GM21526 (cell line): ENCODE measurements around the gene PSMC2.
"Not testable (repeated sequence)": the region's sequence is repeated elsewhere in the genome, so short reads cannot be mapped to it uniquely, and the experiment has no call there.

Experiments used
- ATAC-seq: cut with Tn5 transposase; IDR thresholded peaks from one replicate; pipeline ENCODE4 v1.9.1; 2021; ENCODE audit warnings: moderate library complexity; ENCODE audit not compliant: unreplicated experiment, low FRiP score

Gene PSMC2

GRCh38 chr7:103373866-103374643, 26.6 kb downstream of the PSMC2 start:
- ATAC-seq: no peak

DNA sequence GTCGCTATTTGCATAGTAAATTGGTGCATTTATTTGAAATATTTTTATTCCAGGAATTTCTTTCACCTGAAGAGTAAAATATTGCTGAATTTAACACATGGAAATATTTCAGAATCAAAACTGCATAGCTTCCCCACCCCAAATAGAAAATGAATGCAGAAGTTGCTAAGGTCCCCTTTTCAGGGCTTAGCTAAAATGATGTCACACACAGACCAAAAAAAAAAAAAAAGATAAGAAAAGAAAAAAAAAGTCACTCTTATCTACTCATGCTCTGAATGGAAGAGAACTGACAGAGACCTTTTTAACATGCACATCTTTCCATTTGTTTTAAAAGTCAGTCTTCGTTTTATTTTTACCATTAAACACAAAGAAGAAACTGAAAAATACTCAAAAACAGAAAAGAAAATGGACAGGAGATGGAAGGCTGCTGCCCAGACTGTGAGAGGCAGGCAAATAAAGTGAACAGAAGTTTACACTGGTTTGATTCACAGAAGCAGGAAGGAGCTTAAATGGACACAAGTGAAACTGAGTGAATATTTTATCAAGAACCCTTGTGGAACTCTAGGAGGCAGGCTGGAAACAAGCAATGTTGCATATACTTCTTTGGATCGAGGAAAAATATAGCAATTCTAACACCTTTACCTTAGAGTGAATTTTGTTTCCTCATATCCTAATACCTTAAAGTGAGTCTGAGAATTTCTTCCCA, 32.0 kb downstream of the PSMC2 start:
- no peak for ATAC-seq

- no peak for ATAC-seq
These were observed 33.1 kb downstream of the PSMC2 start for GRCh38 chr7:103380395-103381191.

DNA sequence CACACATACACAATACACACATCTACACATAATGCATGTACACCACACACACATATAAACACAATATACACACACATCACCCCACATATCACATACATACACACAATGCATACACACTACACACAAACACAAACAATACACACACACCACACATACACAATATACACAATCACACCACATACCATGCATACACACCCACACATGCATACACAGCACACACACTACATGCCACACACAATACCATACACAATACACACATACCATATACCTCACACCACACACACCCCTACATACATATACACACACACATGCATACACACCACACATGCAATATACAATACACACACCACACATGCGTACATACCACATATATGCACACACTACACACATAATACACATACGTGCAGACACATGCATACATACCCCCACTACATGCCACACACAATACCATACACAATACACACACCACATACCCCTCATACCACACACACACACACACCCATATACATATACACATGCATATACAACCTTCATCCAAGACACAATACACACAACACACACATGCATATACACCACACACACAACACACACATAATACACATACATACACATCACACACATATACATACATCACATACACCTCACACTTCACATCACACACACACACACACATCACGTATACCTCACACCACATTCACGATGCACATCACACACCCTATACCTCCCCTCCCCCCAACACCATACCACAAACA, 34.0 kb downstream of the PSMC2 start:
- ATAC-seq: no peak

- no peak for ATAC-seq
These were observed 34.6 kb downstream of the PSMC2 start for GRCh38 chr7:103382032-103382402.

DNA sequence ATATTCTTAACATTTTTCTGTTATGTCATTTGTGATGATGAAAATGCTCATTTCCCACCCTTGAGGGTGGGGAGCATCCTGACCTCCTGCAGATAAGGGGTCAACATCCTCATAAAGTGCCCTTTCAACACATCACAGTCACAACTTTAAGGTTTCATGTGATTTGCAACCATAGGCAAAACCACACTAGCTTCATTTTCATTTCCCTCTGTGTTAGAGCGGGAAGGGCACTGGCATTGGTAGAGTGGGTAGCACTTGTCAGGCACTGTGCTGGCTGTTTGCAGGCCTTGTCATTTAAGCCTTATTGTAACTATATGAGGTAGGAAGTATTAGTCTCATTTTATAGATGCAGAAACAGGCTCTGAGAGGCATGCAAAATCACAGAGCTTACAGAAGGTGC, 39.8 kb downstream of the PSMC2 start:
- no peak for ATAC-seq

GRCh38 chr7:103388469-103389140, 41.2 kb downstream of the PSMC2 start:
- no peak for ATAC-seq

DNA sequence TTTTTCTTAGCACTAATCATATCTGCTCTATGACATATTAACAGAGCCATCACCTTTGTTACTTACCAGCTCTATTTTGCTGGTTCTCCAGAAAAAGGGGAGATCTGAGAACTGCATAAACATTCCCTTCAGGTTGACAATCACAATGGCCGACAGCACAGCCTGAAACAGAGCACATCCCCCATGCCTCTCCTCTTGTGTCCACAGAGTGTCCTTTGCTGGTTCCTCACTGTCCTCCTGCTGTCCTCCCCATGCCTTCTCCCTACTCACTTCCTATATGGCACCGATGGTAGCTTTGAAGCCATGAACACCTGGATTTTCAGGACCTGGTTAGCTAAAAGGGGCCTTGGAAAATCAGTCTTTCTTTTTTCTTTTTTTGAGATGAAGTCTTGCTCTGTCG, 41.8 kb downstream of the PSMC2 start:
- no peak for ATAC-seq

- no peak for ATAC-seq
These were observed 43.7 kb downstream of the PSMC2 start for GRCh38 chr7:103391150-103391549.

- no peak for ATAC-seq
These were observed 44.5 kb downstream of the PSMC2 start for GRCh38 chr7:103391976-103392375.

DNA sequence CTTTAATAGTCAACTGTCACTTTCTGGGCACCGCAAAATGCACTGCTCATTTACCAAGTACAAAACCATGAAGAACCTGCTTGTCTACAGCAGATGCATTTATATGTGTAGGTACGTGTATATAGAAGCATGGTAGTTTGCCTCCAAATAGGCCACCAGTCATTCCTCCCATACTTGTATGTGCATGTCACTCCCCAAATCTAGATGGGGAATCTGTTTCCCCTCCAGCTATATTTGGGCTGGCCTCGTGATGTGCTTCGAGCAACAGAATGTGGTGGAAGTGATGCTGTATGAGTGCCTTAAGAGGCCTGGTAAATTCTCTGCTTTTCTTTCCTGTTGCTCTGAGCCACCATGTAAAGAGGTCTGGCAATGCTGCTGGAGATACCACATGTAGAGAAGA, 47.1 kb downstream of the PSMC2 start:
- ATAC-seq: no peak

DNA sequence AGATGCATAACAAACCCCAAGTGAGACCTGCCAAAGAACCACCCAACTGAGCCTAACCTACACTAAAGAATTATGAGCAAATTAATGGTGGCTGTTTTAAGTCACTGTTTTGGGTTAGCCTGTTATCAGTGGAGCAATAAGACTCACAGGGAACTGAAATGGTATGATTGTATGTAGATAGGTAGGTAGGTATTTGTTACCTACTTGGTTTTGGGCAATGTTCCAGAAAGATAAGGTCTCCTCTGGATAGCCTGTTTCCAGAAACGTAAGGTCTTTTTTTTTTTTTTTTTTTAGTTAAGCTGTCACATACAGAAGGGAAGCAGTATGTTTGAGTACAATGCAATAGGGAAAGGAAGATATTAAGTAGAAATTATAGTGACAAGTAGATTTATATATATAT, 47.6 kb downstream of the PSMC2 start:
- no peak for ATAC-seq

GRCh38 chr7:103396471-103396870, 49.0 kb downstream of the PSMC2 start:
- ATAC-seq: no peak

DNA sequence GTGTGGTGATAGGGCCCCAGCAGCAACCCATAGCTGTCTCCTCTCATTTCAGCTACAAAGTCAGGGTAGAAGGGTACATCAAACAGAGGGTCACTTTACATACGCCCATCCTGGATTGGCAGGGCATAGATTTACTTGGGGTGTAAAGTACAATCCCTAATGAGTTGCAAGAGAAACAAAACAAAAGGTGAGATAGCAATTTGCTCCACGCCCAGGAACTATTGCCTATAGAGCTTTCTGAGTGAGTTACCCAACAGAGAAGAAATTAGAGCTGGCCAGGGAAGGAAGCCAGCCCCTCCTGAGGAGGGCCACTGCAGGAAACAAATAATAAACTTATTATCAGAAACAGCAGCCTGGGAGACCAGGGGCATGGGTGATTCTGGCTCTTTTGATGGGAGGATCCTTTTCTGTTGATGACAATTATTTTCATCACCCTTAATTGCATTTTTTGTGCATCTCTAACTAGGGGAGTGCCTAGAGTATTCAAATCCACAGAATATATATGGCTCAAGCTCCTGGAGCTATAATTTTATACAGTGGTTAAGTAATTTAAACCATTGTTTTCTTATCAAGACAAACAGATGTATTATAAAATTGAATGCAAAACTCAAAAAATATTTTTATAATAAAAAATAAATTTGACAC, 51.2 kb downstream of the PSMC2 start:
- no peak for ATAC-seq

DNA sequence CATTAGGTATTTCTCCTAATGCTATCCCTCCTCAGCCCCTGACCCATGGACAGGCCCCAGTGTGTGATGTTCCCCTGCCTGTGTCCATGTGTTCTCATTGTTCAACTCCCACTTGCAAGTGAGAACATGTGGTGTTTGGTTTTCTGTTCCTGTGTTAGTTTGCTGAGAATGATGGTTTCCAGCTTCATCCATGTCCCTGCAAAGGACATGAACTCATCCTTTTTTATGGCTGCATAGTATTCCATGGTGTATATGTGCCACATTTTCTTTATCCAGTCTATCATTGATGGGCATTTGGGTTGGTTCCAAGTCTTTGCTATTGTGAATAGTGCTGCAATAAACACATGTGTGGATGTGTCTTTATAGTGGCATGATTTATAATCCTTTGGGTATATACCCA, 52.2 kb downstream of the PSMC2 start:
- ATAC-seq: not testable (repeated sequence)

- not testable (repeated sequence) for ATAC-seq
These were observed 58.6 kb downstream of the PSMC2 start for GRCh38 chr7:103405789-103406613.

- no peak for ATAC-seq
These were observed 64.7 kb downstream of the PSMC2 start for GRCh38 chr7:103412151-103412550.

- ATAC-seq: no peak
These were observed 66.0 kb downstream of the PSMC2 start for GRCh38 chr7:103413407-103413806.

GRCh38 chr7:103418241-103418640, 70.8 kb downstream of the PSMC2 start:
- no peak for ATAC-seq
